PFSK-1 (cell line): ENCODE data around the gene CCDC88C.

Experiments
- FOXP2 ChIP-seq: optimal IDR thresholded peaks from 2 replicates; pipeline ENCODE3; 2011; ENCODE audit warnings: borderline replicate concordance, control low read depth, inconsistent platforms; ENCODE audit not compliant: insufficient read depth; ENCODE audit errors: extremely low read length, extremely low read depth
- POLR2AphosphoS5 ChIP-seq: IDR thresholded peaks from 2 replicates; pipeline ENCODE4 v1.6.1; 2012; ENCODE audit warnings: low read depth, mild to moderate bottlenecking, control low read depth, low read length, moderate library complexity
- REST ChIP-seq, 2 experiments: IDR thresholded peaks; 2 replicates each; pipeline versions ENCODE4 v1.6.1 to v1.8.0; 2011 to 2012; ENCODE audit warnings: low read depth in 2 of 2, low read length in 2 of 2, control low read depth in 1 of 2, inconsistent platforms in 1 of 2, mild to moderate bottlenecking in 1 of 2, moderate library complexity in 1 of 2; ENCODE audit not compliant: insufficient read depth in 1 of 2
- SIN3A ChIP-seq: IDR thresholded peaks from 2 replicates; pipeline ENCODE4 v1.6.1; 2012; ENCODE audit warnings: mild to moderate bottlenecking, low read length, moderate library complexity, borderline replicate concordance; ENCODE audit not compliant: insufficient read depth
- TAF1 ChIP-seq: IDR thresholded peaks from 2 replicates; pipeline ENCODE4 v1.6.1; 2012; ENCODE audit warnings: low read length, control low read depth, borderline replicate concordance; ENCODE audit not compliant: insufficient read depth

Gene CCDC88C

GRCh38 chr14:91354221-91354916 lies 63.3 kb downstream of the CCDC88C start:
- TF ChIP-seq TAF1 (no peak), POLR2AphosphoS5 (no peak), SIN3A (no peak), FOXP2 (no peak), REST (IDR thresholded peaks at IDR 0.05; ENCODE audit: insufficient read depth in 1 of 2, low read depth in 2 of 2, low read length in 2 of 2) (no peak)

GRCh38 chr14:91352728-91353692 lies 64.6 kb downstream of the CCDC88C start:
- TF ChIP-seq REST (IDR thresholded peaks at IDR 0.05; ENCODE audit: insufficient read depth in 1 of 2, low read depth in 2 of 2, low read length in 2 of 2): no peak
- no peak for TF ChIP-seq TAF1
- no peak for TF ChIP-seq FOXP2
- no peak for TF ChIP-seq SIN3A
- no peak for TF ChIP-seq POLR2AphosphoS5

- TF ChIP-seq TAF1: no peak
Observed at GRCh38 chr14:91352053-91352452, 65.6 kb downstream of the CCDC88C start.

- no peak for TF ChIP-seq REST (IDR thresholded peaks at IDR 0.05; ENCODE audit: insufficient read depth in 1 of 2, low read depth in 2 of 2, low read length in 2 of 2)
- TF ChIP-seq TAF1: no peak
- TF ChIP-seq POLR2AphosphoS5: no peak
Observed at GRCh38 chr14:91351512-91351862, 66.1 kb downstream of the CCDC88C start.

GRCh38 chr14:91350813-91351511 lies 66.7 kb downstream of the CCDC88C start:
- TF ChIP-seq POLR2AphosphoS5: no peak
- no peak for TF ChIP-seq FOXP2
- no peak for TF ChIP-seq REST (IDR thresholded peaks at IDR 0.05; ENCODE audit: insufficient read depth in 1 of 2, low read depth in 2 of 2, low read length in 2 of 2)
- TF ChIP-seq TAF1: no peak
- TF ChIP-seq SIN3A: no peak
